ENCODE measurements around the gene CHAT. TPM values are rescaled to one million over a fixed set of nuclear protein-coding genes. Genes with fewer than 3 reads are reported as not detected.

The CHAT gene
- total and polyA plus RNA-seq, 7 donors: not detected

DNA sequence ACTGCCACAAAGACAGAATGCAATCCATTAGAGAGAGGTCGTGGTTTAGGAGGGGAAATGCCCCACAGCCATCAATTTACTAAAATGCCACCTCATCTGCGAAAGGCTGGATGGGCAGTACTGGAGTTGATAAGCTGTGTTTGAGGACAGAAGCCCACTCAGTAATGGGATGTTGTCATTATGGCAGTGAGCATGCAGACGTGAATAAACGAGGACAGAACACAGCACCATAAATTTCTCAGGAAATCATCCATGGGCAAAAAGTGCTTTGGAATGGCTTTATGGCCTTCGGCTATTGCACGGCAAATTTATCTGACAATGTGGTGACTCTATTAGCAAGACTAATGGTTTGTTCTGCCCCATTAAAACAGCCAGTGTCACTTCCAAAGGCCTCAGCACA, 49.8 kb downstream of the CHAT start:
- H3K4me3 ChIP-seq: no peak overlapping the region
- no peak for ATAC-seq
- intact Hi-C loops (cut with DNase I): no loop called here
- H3K4me1 ChIP-seq: no peaks in the 10 kb centered on the region
- no peak for DNase-seq
- H3K27me3 ChIP-seq (ENCODE audit: insufficient read depth in 3 of 3, low read length in 2 of 3): no peaks in the 10 kb centered on the region
- TF ChIP-seq, protein P1, sequence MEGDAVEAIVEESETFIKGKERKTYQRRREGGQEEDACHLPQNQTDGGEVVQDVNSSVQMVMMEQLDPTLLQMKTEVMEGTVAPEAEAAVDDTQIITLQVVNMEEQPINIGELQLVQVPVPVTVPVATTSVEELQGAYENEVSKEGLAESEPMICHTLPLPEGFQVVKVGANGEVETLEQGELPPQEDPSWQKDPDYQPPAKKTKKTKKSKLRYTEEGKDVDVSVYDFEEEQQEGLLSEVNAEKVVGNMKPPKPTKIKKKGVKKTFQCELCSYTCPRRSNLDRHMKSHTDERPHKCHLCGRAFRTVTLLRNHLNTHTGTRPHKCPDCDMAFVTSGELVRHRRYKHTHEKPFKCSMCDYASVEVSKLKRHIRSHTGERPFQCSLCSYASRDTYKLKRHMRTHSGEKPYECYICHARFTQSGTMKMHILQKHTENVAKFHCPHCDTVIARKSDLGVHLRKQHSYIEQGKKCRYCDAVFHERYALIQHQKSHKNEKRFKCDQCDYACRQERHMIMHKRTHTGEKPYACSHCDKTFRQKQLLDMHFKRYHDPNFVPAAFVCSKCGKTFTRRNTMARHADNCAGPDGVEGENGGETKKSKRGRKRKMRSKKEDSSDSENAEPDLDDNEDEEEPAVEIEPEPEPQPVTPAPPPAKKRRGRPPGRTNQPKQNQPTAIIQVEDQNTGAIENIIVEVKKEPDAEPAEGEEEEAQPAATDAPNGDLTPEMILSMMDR (IDR thresholded peaks at IDR 0.05): no peak
- no peak overlapping the region for H3K27ac ChIP-seq
- H3K36me3 ChIP-seq (ENCODE audit: insufficient read depth in 1 of 2, low read depth in 1 of 2): no peaks in the 10 kb centered on the region
- peaks cover 11% of the 10 kb centered on the region for H3K9me3 ChIP-seq
- 24 to 35% (median 27%) methylated on average over 6 of the region's 6 CpGs for WGBS, 3 donors

DNA sequence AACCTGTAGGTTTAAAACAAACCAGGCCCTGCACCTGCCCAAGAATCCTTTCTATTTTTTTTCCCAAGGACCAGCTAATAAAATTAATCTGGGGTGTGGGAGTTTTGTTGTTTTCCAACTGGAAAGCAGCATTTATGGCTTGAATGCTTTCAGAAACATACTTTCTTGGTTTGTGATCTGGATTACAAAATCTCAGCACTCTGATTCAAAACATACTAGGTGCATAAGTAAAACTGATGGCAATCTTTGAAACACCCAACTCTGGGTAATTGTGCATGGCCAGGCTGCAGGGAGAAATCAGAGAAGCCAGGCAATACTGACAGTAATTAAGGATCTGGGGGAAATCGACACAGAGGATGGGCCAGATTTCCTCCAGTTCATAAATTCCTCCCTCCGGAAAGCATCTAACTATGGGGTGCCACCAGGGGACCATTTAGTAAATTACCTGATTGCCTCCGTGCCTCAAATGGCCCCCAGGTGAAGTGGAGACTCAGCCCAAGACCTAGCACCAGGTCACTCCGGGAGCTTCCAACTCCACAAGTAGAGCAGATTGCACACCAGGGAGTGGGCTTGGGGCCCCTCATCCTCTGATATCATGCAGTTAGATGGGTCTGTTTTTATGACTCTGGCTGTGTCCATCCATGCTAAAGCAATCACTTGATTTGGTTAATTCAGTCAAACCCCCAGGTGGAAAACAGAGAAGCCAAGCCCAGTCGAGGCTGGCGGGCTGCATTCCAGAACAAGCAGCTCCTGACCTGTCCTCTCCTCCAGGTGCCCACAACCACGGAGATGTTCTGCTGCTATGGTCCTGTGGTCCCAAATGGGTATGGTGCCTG, 50.4 kb downstream of the CHAT start:
- H3K9me3 ChIP-seq: peaks cover 4% of the 10 kb centered on the region
- no peaks in the 10 kb centered on the region for H3K27me3 ChIP-seq (ENCODE audit: insufficient read depth in 3 of 3, low read length in 2 of 3)
- H3K27ac ChIP-seq: no peak overlapping the region
- DNase-seq: no peak
- H3K4me1 ChIP-seq: no peaks in the 10 kb centered on the region
- H3K36me3 ChIP-seq (ENCODE audit: insufficient read depth in 1 of 2, low read depth in 1 of 2): no peaks in the 10 kb centered on the region
- TF ChIP-seq, protein P1 (IDR thresholded peaks at IDR 0.05): no peak
- intact Hi-C loops (cut with DNase I): no loop called here
- no peak for ATAC-seq
- WGBS, 3 donors: 46 to 53% (median 48%) methylated on average over 7 of the region's 7 CpGs
- H3K4me3 ChIP-seq: no peak overlapping the region

DNA sequence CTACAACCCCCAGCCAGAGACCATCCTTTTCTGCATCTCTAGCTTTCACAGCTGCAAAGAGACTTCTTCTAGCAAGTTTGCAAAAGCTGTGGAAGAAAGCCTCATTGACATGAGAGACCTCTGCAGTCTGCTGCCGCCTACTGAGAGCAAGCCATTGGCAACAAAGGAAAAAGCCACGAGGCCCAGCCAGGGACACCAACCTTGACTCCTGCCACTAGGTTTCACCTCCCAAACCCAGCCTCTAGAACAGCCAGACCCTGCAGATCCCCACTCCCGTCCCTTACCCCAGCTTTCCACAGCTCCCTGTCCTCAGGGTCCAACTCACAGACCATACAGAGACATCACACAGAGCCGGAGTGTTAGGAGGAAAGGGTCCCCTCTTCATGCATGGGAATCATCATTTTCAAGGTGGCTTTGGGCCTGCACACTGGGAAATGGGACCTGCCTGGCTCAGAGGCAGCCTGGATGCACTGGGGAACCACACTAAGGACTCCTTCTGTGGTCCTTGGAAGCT, 51.1 kb downstream of the CHAT start:
- no peaks in the 10 kb centered on the region for H3K36me3 ChIP-seq (ENCODE audit: insufficient read depth in 1 of 2, low read depth in 1 of 2)
- H3K27me3 ChIP-seq (ENCODE audit: insufficient read depth in 3 of 3, low read length in 2 of 3): peaks cover 0 to 2% (median 0%) of the 10 kb centered on the region in 3 donors
- intact Hi-C loops (cut with DNase I): no loop called here
- no peaks in the 10 kb centered on the region for H3K9me3 ChIP-seq
- ATAC-seq: no peak
- DNase-seq: no peak
- TF ChIP-seq, protein P1 (IDR thresholded peaks at IDR 0.05): no peak
- WGBS, 3 donors: 67 to 83% (median 75%) methylated on average over 4 of the region's 4 CpGs
- H3K4me3 ChIP-seq: no peak overlapping the region
- no peak overlapping the region for H3K27ac ChIP-seq
- no peaks in the 10 kb centered on the region for H3K4me1 ChIP-seq

DNA sequence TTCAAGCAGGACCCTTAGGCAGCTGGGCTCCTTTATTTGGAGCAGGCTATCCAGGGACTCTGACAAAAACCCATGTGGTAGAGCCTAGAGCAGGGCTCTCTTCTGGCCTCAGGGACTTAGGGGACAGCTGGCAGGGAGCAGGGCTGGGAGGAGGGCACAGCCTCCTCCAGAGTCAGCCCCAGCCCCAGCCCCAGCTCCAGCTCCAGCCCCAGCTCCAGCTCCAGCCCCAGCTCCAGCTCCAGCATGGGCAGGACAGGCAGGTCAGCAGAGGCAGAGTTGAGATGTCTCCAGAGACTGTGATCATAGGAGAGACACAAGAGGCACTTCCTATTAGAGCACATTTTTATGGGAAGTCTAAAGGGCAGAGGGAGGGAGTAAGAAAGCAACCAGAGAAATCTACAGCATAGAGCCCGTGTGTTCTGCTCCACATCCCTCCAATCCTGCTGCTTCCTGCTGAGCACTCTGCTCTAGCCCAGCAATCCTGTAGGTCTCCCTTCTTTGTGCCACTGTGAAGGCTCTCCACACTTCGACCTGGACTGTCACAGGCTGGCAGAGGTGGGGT, 52.3 kb downstream of the CHAT start:
- peaks cover 0 to 2% (median 0%) of the 10 kb centered on the region in 3 donors for H3K27me3 ChIP-seq (ENCODE audit: insufficient read depth in 3 of 3, low read length in 2 of 3)
- DNase-seq: no peak
- TF ChIP-seq, protein P1 (IDR thresholded peaks at IDR 0.05): no peak
- H3K27ac ChIP-seq: no peak overlapping the region
- 24 to 49% (median 47%) methylated on average over 2 of the region's 2 CpGs for WGBS, 3 donors
- intact Hi-C loops (cut with DNase I): no loop called here
- no peak for ATAC-seq
- no peak overlapping the region for H3K4me3 ChIP-seq
- H3K36me3 ChIP-seq (ENCODE audit: insufficient read depth in 1 of 2, low read depth in 1 of 2): no peaks in the 10 kb centered on the region
- no peaks in the 10 kb centered on the region for H3K9me3 ChIP-seq
- H3K4me1 ChIP-seq: no peaks in the 10 kb centered on the region
